Stimulated activated CD4-positive, alpha-beta T cell treated with anti-CD3 and anti-CD28 coated beads, TNF-alpha, amount 100 ng/mL, for 24 hours (primary cell): ENCODE measurements around the gene DNASE2.
A peak's percentile ranks its signal among the peaks of the same experiment; 100 is the strongest.
"Not testable (repeated sequence)": the region's sequence is repeated elsewhere in the genome, so short reads cannot be mapped to it uniquely, and the experiment has no call there.

Experiments used
- DNase-seq, 3 experiments: peaks; one replicate each; pipeline ENCODE4 v3.0.0-alpha.2; 2020; ENCODE audit warnings: low read depth in 3 of 3

The DNASE2 gene

DNA sequence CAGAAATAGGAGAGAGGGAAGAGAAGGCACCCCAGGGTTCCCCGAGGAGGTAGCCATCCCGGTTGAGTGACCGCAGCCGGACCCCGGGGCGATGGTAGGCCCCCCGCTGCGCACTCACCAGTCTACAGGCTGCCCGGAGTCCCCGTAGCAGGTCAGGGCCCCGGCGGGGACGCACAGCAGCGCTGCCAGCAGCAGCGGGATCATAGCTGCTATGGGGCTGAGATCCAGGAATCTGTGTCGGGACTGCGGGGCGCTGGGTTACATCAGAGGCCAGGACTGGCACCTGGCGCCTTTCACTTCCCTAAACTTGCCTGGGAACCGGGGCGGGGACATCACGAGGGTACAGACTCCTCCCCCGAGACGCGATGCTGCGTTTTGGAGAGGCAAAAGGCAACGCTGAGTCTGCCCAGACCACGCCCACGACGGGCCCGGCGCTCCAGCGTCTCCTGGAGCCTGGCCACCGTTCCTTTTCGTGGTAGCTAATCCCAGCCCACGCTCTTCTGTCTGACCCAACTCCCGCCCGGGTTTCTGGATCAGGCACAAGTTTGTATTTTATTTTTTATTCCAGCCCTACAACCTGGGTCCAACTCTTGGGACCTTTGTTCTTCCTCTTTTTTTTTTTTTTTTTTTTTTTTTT, at the start of gene DNASE2:
DNASE2 (minus strand) TSS at position 278 of the 637 bp plus-strand sequence; CDS start at position 204, 74 bp downstream.
- DNase-seq: peak; percentile 80 to 94 (median 82)

- no peak for DNase-seq
Measured at GRCh38 chr19:12930002-12930645, 48.9 kb upstream of the DNASE2 start.

DNA sequence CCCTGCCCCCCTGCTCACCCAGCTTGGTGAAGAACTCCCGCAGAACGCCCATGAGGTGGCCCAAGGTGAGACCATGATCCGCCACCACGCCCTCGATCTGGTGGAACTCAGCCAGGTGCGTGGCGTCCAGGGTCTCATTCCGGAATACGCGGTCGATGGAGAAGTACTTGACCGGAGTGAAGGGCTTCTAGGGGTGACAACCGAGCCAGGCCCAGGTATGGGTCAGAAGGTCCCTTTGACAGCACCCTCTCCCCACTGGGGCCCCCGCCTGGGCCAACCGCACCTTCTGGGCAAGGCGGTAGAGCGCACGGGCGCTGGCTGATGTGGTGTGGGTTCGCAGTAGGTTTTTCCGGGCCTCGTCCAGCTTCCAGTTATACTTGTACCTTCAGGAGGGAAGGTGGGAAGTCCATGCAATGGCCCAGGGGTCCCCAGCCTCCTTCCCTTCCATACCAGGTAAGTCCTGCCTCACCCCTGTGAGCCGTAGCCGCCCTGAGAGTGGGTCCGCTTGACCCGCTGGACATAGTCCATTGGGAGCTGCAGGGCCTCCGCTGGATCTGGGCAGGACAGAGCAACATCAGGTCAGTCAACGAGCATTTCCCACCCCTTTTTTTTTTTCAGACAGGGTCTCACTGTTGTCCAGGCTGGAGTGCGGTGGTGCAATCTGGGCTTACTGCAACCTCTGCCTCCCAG, 43.5 kb upstream of the DNASE2 start:
- DNase-seq: no peak

GRCh38 chr19:12922959-12923358, 41.7 kb upstream of the DNASE2 start:
- DNase-seq: no peak

DNA sequence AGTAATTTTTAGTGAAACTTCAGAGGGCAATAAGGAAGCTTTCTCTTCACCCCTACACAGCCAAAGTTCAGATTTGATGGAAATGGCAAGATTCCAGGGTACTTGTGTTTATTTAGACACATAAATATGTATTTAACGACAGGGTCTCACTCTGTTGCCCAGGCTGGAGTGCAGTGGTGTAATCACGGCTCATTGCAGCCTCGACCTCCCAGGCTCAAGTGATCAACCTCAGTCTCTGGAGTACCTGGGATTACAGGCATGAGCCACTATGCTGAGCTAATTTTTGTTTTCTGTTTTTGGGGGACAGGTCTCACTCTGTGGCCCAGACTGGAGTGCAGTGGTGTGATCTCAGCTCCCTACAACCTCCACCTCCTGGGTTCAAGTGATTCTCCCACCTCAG, 39.8 kb upstream of the DNASE2 start:
- no peak for DNase-seq

DNA sequence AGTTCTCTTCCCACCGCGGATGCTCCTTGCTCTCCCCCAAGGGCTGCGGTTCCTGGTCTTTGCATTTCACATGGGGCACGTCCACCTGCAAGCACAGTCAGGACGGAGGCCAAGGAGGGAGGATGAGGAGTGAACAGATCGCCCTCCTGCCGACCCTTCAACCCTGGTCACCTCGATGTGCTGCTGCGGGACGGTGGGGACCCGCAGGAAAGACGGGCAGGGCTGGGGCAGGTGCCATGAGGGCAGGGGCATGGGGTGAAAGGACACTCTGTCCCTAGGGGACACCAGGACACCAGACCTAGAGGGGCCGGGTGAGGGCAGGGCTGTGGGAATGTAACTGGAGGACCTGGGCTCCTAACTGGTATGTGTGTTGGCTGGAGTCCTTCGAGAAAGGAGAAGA, 37.0 kb upstream of the DNASE2 start:
- DNase-seq: no peak

DNA sequence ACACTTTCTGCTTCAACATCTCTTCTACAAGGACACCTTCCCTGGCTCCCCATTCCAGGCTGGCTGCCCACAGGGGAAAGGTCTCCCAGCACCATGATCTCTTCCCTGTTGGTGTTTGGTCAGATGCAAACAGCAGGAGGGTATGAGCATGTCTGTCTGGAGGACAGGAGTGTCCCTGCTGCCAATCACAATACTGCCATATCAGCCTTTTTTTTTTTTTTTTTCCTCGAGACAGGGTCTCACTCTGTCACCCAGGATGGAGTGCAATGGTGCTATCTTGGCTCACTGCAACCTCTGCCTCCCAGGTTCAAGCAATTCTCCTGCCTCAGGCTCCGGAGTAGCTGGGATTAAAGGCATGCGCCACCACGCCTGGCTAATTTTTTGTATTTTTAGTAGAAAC, 34.6 kb upstream of the DNASE2 start:
- not testable (repeated sequence) for DNase-seq

DNA sequence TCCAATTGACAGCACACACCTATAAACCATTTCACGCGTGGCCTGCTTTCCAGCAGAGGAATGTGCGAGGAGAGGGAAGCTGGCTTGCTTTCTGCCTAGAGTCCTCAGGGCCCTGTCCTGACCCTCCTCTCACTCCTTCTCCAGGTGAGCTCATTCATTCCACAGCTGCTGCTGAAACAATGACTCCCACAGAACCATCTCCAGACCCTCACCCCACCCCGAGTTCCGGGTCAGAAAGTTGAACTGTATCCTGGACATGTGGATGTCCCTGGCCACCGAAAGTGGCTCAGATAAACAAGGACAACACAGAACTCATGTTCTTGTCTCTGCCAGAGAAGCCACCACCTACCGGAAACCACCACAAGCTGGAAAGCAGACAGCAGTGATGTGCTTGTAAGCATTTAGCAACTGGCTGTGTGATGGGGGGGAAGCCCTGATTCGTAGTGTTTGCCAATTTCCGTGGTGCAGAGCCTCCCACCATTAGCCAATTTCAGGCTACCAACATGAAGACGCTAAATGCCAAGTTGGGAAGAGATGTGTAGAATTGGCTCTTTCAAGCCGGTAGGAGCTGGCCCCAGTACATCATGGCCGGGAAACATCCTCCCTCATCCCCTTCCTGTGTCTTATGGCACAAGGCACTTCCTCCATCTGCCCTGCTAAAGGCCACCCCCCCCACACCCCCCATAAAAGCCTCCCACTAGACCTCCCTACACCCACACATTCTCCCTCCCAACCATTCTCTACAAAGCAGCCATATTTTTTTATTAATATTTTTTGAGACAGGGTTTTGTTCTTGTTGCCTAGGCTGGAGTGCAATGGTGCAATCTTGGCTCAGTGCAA, 32.8 kb upstream of the DNASE2 start:
- peak in 1 of 3 experiments; percentile 42 for DNase-seq

DNA sequence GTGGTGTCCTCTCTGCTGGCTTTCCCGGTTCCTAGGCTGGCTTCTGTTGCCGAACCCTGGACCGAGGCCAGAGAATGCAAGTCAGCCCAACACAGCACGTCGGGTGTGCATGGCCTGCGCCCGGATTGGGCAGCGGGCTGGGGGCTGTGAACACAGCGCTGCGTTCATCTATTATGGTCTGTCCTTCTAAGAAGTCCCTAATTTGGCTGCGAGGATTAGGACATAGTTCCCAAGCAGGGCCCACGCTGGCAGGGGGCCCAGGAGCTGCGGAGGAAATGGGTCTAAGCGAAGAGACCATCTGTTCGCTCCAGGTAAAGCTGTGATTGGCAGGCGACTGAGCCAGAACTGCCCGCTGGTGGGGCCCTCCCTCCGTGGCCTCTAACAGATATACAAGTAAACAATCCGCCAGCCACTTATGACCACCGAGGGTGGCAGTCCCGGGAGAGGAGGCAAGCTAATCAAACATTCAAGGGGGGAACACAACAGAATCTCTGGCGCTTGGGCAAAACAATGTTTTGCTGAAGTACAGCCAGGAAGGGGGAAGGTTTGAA, 31.8 kb upstream of the DNASE2 start:
- no peak for DNase-seq

GRCh38 chr19:12912571-12912970, 31.3 kb upstream of the DNASE2 start:
- DNase-seq: no peak

- DNase-seq: no peak
Measured at GRCh38 chr19:12907166-12907565, 25.9 kb upstream of the DNASE2 start.

- no peak for DNase-seq
Measured at GRCh38 chr19:12899891-12900518, 18.8 kb upstream of the DNASE2 start.

- no peak for DNase-seq
Measured at GRCh38 chr19:12896460-12896859, 15.2 kb upstream of the DNASE2 start.

- no peak for DNase-seq
Measured at GRCh38 chr19:12893582-12893981, 12.3 kb upstream of the DNASE2 start.

- no peak for DNase-seq
Measured at GRCh38 chr19:12891553-12892021, 10.3 kb upstream of the DNASE2 start.

DNA sequence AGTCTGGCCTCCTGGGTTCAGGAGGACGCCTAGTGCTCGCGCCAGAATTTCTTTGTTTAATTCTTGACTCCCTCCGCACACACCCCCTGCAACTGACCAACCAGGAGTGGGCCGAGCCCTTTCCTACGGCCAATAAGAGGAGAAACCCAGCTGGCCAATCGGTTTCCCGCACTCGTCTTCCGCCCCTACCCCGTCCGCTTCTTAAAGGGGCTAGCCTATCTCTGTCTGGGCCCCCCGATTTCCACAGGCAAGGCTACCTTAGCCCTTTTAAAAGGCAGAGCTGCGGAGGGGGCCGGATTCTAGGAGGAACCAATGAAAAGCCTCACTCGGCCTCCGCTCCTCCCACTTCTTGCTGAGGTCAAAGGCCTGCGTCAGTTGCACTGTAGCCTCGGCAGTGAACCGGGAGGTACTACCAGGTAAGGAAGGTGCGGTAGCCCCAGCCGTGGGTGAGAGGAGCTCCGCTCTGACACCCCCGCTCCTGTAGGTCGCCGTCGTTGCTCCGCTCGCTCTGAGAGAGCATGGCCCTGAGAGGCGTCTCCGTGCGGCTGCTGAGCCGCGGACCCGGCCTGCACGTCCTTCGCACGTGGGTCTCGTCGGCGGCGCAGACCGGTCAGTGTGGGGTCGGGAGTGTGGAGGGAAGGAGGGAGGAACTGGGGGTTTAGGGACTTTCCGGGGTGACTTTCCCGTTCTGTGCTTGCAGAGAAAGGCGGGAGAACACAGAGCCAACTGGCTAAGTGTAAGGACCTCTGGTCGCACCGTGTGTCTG, 9.7 kb upstream of the DNASE2 start, which contains the start of gene GCDH:
GCDH (plus strand) TSS at position 374 of the 766 bp plus-strand sequence; CDS start at position 519, 145 bp downstream.
- peak; percentile 92 to 97 (median 95) for DNase-seq

GRCh38 chr19:12890299-12890786, 9.1 kb upstream of the DNASE2 start:
- not testable (repeated sequence) for DNase-seq

GRCh38 chr19:12888006-12888603, 6.9 kb upstream of the DNASE2 start:
- DNase-seq: no peak

DNA sequence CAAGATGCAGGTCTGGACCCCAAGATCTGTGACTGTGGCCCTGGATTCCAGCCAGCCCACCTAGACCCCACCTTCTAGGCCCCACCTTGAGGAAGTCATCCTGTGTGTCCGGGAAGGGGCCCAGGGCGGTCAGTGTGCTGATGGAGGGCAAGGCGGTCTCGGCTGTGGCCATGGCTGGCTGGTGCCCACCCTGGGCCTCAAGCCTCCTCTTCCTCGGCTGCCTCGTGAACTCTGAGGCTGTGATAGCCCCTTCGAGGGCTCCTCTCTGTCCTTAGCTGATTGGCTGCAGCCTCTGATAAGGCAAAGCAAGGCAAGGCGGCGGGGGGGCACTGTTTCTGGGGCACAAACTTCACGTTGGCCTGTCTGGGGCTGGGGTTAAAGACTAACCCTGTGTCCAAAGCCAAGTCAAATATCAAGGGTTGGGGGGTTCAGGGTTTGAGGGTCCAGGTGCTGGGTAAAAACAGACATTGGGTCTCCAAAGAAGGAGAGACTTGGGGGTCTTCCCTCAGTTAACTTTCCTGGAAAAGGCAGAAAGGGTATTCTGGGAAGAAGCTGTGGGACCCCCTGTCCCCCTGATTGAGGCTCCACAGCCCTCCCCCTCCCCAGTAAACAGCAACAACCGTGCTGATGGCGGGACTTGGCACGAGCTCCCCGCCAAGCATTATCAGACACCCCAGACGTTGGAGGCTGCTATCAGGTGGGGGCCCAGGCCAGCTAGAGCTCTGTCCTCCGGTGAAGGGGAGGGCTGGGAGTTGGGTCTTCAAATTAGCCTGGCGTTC, 5.9 kb upstream of the DNASE2 start, which contains the start of gene KLF1:
KLF1 (minus strand) TSS at position 233 of the 779 bp plus-strand sequence; CDS start at position 172, 61 bp downstream.
- no peak for DNase-seq
